WTC11 (cell line): ENCODE data around the gene ACADVL. TPM values are rescaled to one million over a fixed set of nuclear protein-coding genes. Genes with fewer than 3 reads are reported as not detected.
A peak's percentile ranks its signal among the peaks of the same experiment; 100 is the strongest.

Experiments
- CDX4 ChIP-seq: fragments of 250-450 bp; sonication (Bioruptor Pico); IDR thresholded peaks from 2 replicates; pipeline ENCODE4 v1.9.0; 2021; ENCODE audit warnings: moderate library complexity, mild to moderate bottlenecking, inconsistent platforms, borderline replicate concordance
- E2F1 ChIP-seq: sonication (generic); formaldehyde crosslinking; IDR thresholded peaks from 2 replicates; pipeline ENCODE4 v1.8.0; 2022; ENCODE audit warnings: mild to moderate bottlenecking, missing genetic modification reagents
- ELF4 ChIP-seq: sonication (generic); formaldehyde crosslinking; IDR thresholded peaks from 2 replicates; pipeline ENCODE4 v1.8.1; 2022; ENCODE audit warnings: low read depth, mild to moderate bottlenecking, moderate library complexity, missing genetic modification reagents
- GABPB1 ChIP-seq: sonication (generic); formaldehyde crosslinking; IDR thresholded peaks from 2 replicates; pipeline ENCODE4 v1.8.1; 2023; ENCODE audit warnings: mild to moderate bottlenecking, missing genetic modification reagents
- HMGXB4 ChIP-seq: sonication (generic); formaldehyde crosslinking; IDR thresholded peaks from 2 replicates; pipeline ENCODE4 v1.8.1; 2023; ENCODE audit warnings: mild to moderate bottlenecking, moderate library complexity, missing genetic modification reagents
- IRF2 ChIP-seq: sonication (generic); formaldehyde crosslinking; IDR thresholded peaks from 2 replicates; pipeline ENCODE4 v1.8.0; 2022; ENCODE audit warnings: low read depth, missing genetic modification reagents, borderline replicate concordance
- JAZF1 ChIP-seq: fragments of 250-450 bp; sonication (Bioruptor Pico); IDR thresholded peaks from 2 replicates; pipeline ENCODE4 v1.9.0; 2021; ENCODE audit warnings: moderate library complexity, mild to moderate bottlenecking, inconsistent platforms
- MLX ChIP-seq: sonication (generic); formaldehyde crosslinking; IDR thresholded peaks from 2 replicates; pipeline ENCODE4 v1.8.1; 2023; ENCODE audit warnings: mild to moderate bottlenecking, missing genetic modification reagents, moderate library complexity
- MXD4 ChIP-seq: fragments of 250-450 bp; sonication (Bioruptor Pico); IDR thresholded peaks from 2 replicates; pipeline ENCODE4 v1.8.0; 2021; ENCODE audit warnings: mild to moderate bottlenecking, moderate library complexity, borderline replicate concordance
- MYBL2 ChIP-seq: sonication (generic); formaldehyde crosslinking; IDR thresholded peaks from 2 replicates; pipeline ENCODE4 v1.8.1; 2023; ENCODE audit warnings: mild to moderate bottlenecking, moderate library complexity, missing genetic modification reagents
- NFATC4 ChIP-seq: fragments of 250-450 bp; sonication (Bioruptor Pico); IDR thresholded peaks from 2 replicates; pipeline ENCODE4 v1.9.0; 2021; ENCODE audit warnings: mild to moderate bottlenecking
- NR1H2 ChIP-seq: sonication (generic); formaldehyde crosslinking; IDR thresholded peaks from 2 replicates; pipeline ENCODE4 v1.9.0; 2021; ENCODE audit warnings: mild to moderate bottlenecking, moderate library complexity, missing genetic modification reagents
- OVOL2 ChIP-seq: fragments of 250-450 bp; sonication (Bioruptor Pico); IDR thresholded peaks from 2 replicates; pipeline ENCODE4 v1.9.0; 2021; ENCODE audit warnings: mild to moderate bottlenecking, borderline replicate concordance
- PREB ChIP-seq: sonication (generic); formaldehyde crosslinking; IDR thresholded peaks from 2 replicates; pipeline ENCODE4 v1.8.1; 2022; ENCODE audit warnings: mild to moderate bottlenecking, missing genetic modification reagents, moderate library complexity, borderline replicate concordance
- PRRX2 ChIP-seq: fragments of 250-450 bp; sonication (Bioruptor Pico); IDR thresholded peaks from 2 replicates; pipeline ENCODE4 v1.8.0; 2021; ENCODE audit warnings: mild to moderate bottlenecking
- RORB ChIP-seq: fragments of 250-450 bp; sonication (Bioruptor Pico); IDR thresholded peaks from 2 replicates; pipeline ENCODE4 v1.9.0; 2021; ENCODE audit warnings: mild to moderate bottlenecking
- SMAD3 ChIP-seq: sonication (generic); formaldehyde crosslinking; IDR thresholded peaks from 2 replicates; pipeline ENCODE4 v1.8.0; 2022; ENCODE audit warnings: missing genetic modification reagents, mild to moderate bottlenecking, borderline replicate concordance
- SP1 ChIP-seq: sonication (generic); formaldehyde crosslinking; conservative IDR thresholded peaks from 2 replicates; pipeline ENCODE4 v1.8.1; 2022; ENCODE audit warnings: missing genetic modification reagents
- TCF7 ChIP-seq: sonication (generic); formaldehyde crosslinking; IDR thresholded peaks from 2 replicates; pipeline ENCODE4 v1.8.0; 2022; ENCODE audit warnings: mild to moderate bottlenecking, low read depth, missing genetic modification reagents, moderate library complexity
- TEAD1 ChIP-seq: sonication (generic); formaldehyde crosslinking; IDR thresholded peaks from 2 replicates; pipeline ENCODE4 v1.8.0; 2022; ENCODE audit warnings: mild to moderate bottlenecking, missing genetic modification reagents
- ZBTB43 ChIP-seq: sonication (generic); formaldehyde crosslinking; IDR thresholded peaks from 2 replicates; pipeline ENCODE4 v1.8.1; 2023; ENCODE audit warnings: mild to moderate bottlenecking, missing genetic modification reagents
- ZNF232 ChIP-seq: sonication (generic); formaldehyde crosslinking; IDR thresholded peaks from 2 replicates; pipeline ENCODE4 v1.8.0; 2022; ENCODE audit warnings: mild to moderate bottlenecking, missing genetic modification reagents
- ZNF281 ChIP-seq: sonication (generic); formaldehyde crosslinking; IDR thresholded peaks from 2 replicates; pipeline ENCODE4 v1.8.0; 2023; ENCODE audit warnings: mild to moderate bottlenecking, missing genetic modification reagents
- ZNF396 ChIP-seq: fragments of 250-450 bp; sonication (Bioruptor Pico); IDR thresholded peaks from 2 replicates; pipeline ENCODE4 v1.8.0; 2021; ENCODE audit warnings: mild to moderate bottlenecking, moderate library complexity, borderline replicate concordance
- ZNF425 ChIP-seq: fragments of 250-450 bp; sonication (Bioruptor Pico); conservative IDR thresholded peaks from 2 replicates; pipeline ENCODE4 v1.9.0; 2021; ENCODE audit warnings: mild to moderate bottlenecking
- ZSCAN18 ChIP-seq: fragments of 250-450 bp; sonication (Bioruptor Pico); IDR thresholded peaks from 2 replicates; pipeline ENCODE4 v2.1.2; 2022; ENCODE audit warnings: mild to moderate bottlenecking, moderate library complexity
- total RNA-seq: library from RNA; stranded (reverse); gene quantifications from 3 replicates; pipeline ENCODE4 v1.2.3, GENCODE V29; 2021

Gene ACADVL
- total RNA-seq, 1 experiment from 2014 or later = 236 TPM

GRCh38 chr17:7242717-7243452, 23.1 kb downstream of the ACADVL start (continued):
- TF ChIP-seq ZNF425 (CRISPR knock-in tag) (peak; percentile 82), MLX (CRISPR knock-in tag) (no peak), SMAD3 (CRISPR knock-in tag) (peak; percentile 52; the same call in 1 of the 2 replicates), IRF2 (CRISPR knock-in tag) (no peak), ZNF281 (no peak), GABPB1 (CRISPR knock-in tag) (no peak), JAZF1 (CRISPR knock-in tag) (no peak), ZSCAN18 (no peak), PREB (CRISPR knock-in tag) (no peak), TEAD1 (0 out of 2 replicates have a peak, but pooled peaks have one; percentile 33), ZNF396 (no peak), ZBTB43 (CRISPR knock-in tag) (no peak), ZNF232 (no peak), NR1H2 (CRISPR knock-in tag) (no peak), PRRX2 (CRISPR knock-in tag) (no peak), E2F1 (CRISPR knock-in tag) (no peak), CDX4 (no peak; the same call in 1 of the 2 replicates), HMGXB4 (CRISPR knock-in tag) (no peak), NFATC4 (peak; percentile 46; the same call in 1 of the 2 replicates), ELF4 (no peak), TCF7 (CRISPR knock-in tag) (no peak), MXD4 (CRISPR knock-in tag) (no peak), OVOL2 (CRISPR knock-in tag) (no peak), SP1 (CRISPR knock-in tag) (peak; percentile 96), MYBL2 (0 out of 2 replicates have a peak, but pooled peaks have one; percentile 28), RORB (CRISPR knock-in tag) (0 out of 2 replicates have a peak, but pooled peaks have one; percentile 24)
